Coronary artery (tissue), 2 donors: ENCODE data around the gene DUSP2.
"Not testable (repeated sequence)": the region's sequence is repeated elsewhere in the genome, so short reads cannot be mapped to it uniquely, and the experiment has no call there.

ENCODE experiments used
- DNase-seq: peaks from one replicate; pipeline ENCODE4 v3.0.0-alpha.2; 2017; ENCODE audit warnings: low spot score
- H3K27ac ChIP-seq, 2 donors: fragments of 200-600 bp; sonication (generic); one replicate each; pipeline ENCODE4 v1.5.1; 2016 to 2019
- H3K4me3 ChIP-seq: fragments of 200-600 bp; sonication (generic); 2 replicates; pipeline ENCODE4 v1.5.1; 2016; ENCODE audit warnings: mild to moderate bottlenecking, moderate library complexity
- CTCF ChIP-seq: fragments of 200-600 bp; sonication (generic); IDR thresholded peaks from one replicate; pipeline ENCODE4 v1.5.1; 2019; ENCODE audit warnings: antibody characterized with exemption

The DUSP2 gene

GRCh38 chr2:96145848-96146152 lies 560 bp upstream of the DUSP2 start:
- peak overlapping the region; percentile 70 for H3K4me3 ChIP-seq
- TF ChIP-seq CTCF: no peak
- DNase-seq: no peak
- H3K27ac ChIP-seq: peak overlapping the region in 1 of 2 donors; percentile 56

GRCh38 chr2:96144481-96145035 lies 682 bp downstream of the DUSP2 start:
- TF ChIP-seq CTCF: no peak
- Histone ChIP-seq H3K27ac (peak overlapping the region in 1 of 2 donors; percentile 56), H3K4me3 (peak overlapping the region; percentile 70)
- DNase-seq: no peak

- TF ChIP-seq CTCF: no peak
- no peak overlapping the region for H3K27ac ChIP-seq
- no peak for DNase-seq
- peak overlapping the region; percentile 70 for H3K4me3 ChIP-seq
These were observed 1.3 kb downstream of the DUSP2 start for GRCh38 chr2:96143848-96144480.

GRCh38 chr2:96143231-96143847 lies 1.9 kb downstream of the DUSP2 start:
- Histone ChIP-seq H3K4me3 (no peak overlapping the region), H3K27ac (no peak overlapping the region)
- TF ChIP-seq CTCF: no peak
- DNase-seq: no peak

- Histone ChIP-seq H3K27ac (no peak overlapping the region), H3K4me3 (no peak overlapping the region)
- TF ChIP-seq CTCF: no peak
- no peak for DNase-seq
These were observed 2.8 kb downstream of the DUSP2 start for GRCh38 chr2:96142217-96143113.

DNA sequence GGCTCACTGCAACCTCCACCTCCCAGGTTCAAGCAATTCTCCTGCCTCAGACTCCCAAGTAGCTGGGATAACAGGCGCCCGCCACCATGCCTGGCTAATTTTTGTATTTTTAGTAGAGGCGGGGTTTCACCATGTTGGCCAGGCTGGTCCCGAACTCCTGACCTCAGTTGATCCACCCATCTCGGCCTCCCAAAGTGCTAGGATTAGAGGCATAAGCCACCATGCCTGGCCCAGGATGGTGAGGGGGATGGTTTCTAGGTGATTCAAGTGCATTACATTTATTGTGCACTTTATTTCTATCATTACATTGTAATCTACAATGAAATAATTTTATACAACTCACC lies 3.6 kb downstream of the DUSP2 start:
- not testable (repeated sequence) for H3K27ac ChIP-seq, DNase-seq, H3K4me3 ChIP-seq

GRCh38 chr2:96140941-96141623 lies 4.2 kb downstream of the DUSP2 start:
- H3K27ac ChIP-seq: no peak overlapping the region
- H3K4me3 ChIP-seq: no peak overlapping the region
- no peak for DNase-seq
- TF ChIP-seq CTCF: no peak
